CD14-positive monocyte (primary cell): ENCODE results near the gene IMMP2L. TPM values are rescaled to one million over a fixed set of nuclear protein-coding genes. Genes with fewer than 3 reads are reported as not detected.

ENCODE experiments used
- DNase-seq, 3 donors: peaks; one replicate each; pipeline ENCODE4 v3.0.0-alpha.2; 2011 to 2022
- H2AFZ ChIP-seq: 2 replicates; pipeline ENCODE4 v1.6.0; 2012; ENCODE audit warnings: mild to moderate bottlenecking, low read depth, low read length, inconsistent platforms; ENCODE audit not compliant: insufficient read depth, poor library complexity, severe bottlenecking
- H3K27ac ChIP-seq, 2 donors: 1 replicate in 1 of 2; 2 replicates in 1 of 2; pipeline ENCODE4 v1.5.1; 2012 to 2013; ENCODE audit warnings: low read length in 2 of 2, control low read depth in 1 of 2, inconsistent platforms in 1 of 2, low read depth in 1 of 2, mild to moderate bottlenecking in 1 of 2
- H3K27me3 ChIP-seq, 2 donors: one replicate each; pipeline versions ENCODE4 v1.6.0 to v1.6.1; 2011 to 2013; ENCODE audit warnings: low read length in 2 of 2; ENCODE audit not compliant: control insufficient read depth in 2 of 2, insufficient read depth in 2 of 2
- H3K36me3 ChIP-seq, 2 donors: replicated peaks in 1 of 2; 1 replicate in 1 of 2; 2 replicates in 1 of 2; pipeline versions ENCODE4 v1.5.1 to v1.6.1; 2012 to 2013; ENCODE audit warnings: low read length in 2 of 2, control low read depth in 1 of 2, inconsistent platforms in 1 of 2, mild to moderate bottlenecking in 1 of 2; ENCODE audit not compliant: insufficient read depth in 2 of 2, control insufficient read depth in 1 of 2
- H3K4me1 ChIP-seq, 2 donors: 1 replicate in 1 of 2; 2 replicates in 1 of 2; pipeline versions ENCODE4 v1.5.1 to v1.6.1; 2012 to 2013; ENCODE audit warnings: low read length in 2 of 2, control low read depth in 1 of 2, inconsistent platforms in 1 of 2, mild to moderate bottlenecking in 1 of 2, moderate library complexity in 1 of 2; ENCODE audit not compliant: insufficient read depth in 2 of 2, control insufficient read depth in 1 of 2
- H3K4me2 ChIP-seq: replicated peaks from 2 replicates; pipeline ENCODE3; 2012; ENCODE audit warnings: low read length, moderate library complexity, mild to moderate bottlenecking; ENCODE audit not compliant: poor library complexity, severe bottlenecking; ENCODE audit errors: extremely low read depth
- H3K4me3 ChIP-seq, 3 experiments: fragments of 200-600 bp in 1 of 3; sonication (generic) in 1 of 3; replicated peaks in 1 of 3; 1 replicate in 2 of 3; 2 replicates in 1 of 3; pipeline ENCODE4 v1.5.1; 2011 to 2013; ENCODE audit warnings: low read length in 3 of 3, mild to moderate bottlenecking in 3 of 3, control low read depth in 2 of 3, low read depth in 2 of 3, inconsistent platforms in 1 of 3, moderate library complexity in 1 of 3
- H3K79me2 ChIP-seq: 2 replicates; pipeline ENCODE4 v1.6.0; 2012; ENCODE audit warnings: mild to moderate bottlenecking, control low read depth, inconsistent platforms, low read length, moderate library complexity; ENCODE audit not compliant: insufficient read depth
- H3K9ac ChIP-seq: 2 replicates; pipeline ENCODE4 v1.6.0; 2017; ENCODE audit warnings: low read length, mild to moderate bottlenecking; ENCODE audit not compliant: insufficient read depth, poor library complexity, severe bottlenecking
- H3K9me3 ChIP-seq, 2 donors: replicated peaks in 1 of 2; 1 replicate in 1 of 2; 2 replicates in 1 of 2; pipeline versions ENCODE4 v1.5.1 to v1.6.1; 2012 to 2013; ENCODE audit warnings: low read length in 2 of 2, control low read depth in 1 of 2; ENCODE audit not compliant: control insufficient read depth in 1 of 2, insufficient read depth in 1 of 2
- H4K20me1 ChIP-seq: 2 replicates; pipeline ENCODE4 v1.6.0; 2012; ENCODE audit warnings: mild to moderate bottlenecking, low read length, control low read depth, moderate library complexity; ENCODE audit not compliant: insufficient read depth
- H3K27ac Mint-ChIP-seq, 7 donors: one replicate each; pipeline ENCODE4 v1.8.0; 2020; ENCODE audit warnings: mild to moderate bottlenecking in 7 of 7, mixed read lengths in 7 of 7, moderate library complexity in 6 of 7, inconsistent platforms in 2 of 7
- H3K27me3 Mint-ChIP-seq, 3 donors: one replicate each; pipeline ENCODE4 v1.8.0; 2021 to 2022; ENCODE audit warnings: low read depth in 3 of 3, mild to moderate bottlenecking in 3 of 3, mixed read lengths in 3 of 3, moderate library complexity in 3 of 3, inconsistent platforms in 1 of 3
- H3K36me3 Mint-ChIP-seq, 2 donors: one replicate each; pipeline ENCODE4 v1.8.0; 2020; ENCODE audit warnings: mixed read lengths in 2 of 2, inconsistent platforms in 1 of 2, mild to moderate bottlenecking in 1 of 2
- H3K4me1 Mint-ChIP-seq: one replicate; pipeline ENCODE4 v1.8.0; 2020; ENCODE audit warnings: mild to moderate bottlenecking, mixed read lengths
- H3K4me3 Mint-ChIP-seq, 2 donors: one replicate each; pipeline ENCODE4 v1.8.0; 2020; ENCODE audit warnings: mild to moderate bottlenecking in 2 of 2, mixed read lengths in 2 of 2, moderate library complexity in 1 of 2
- H3K9me3 Mint-ChIP-seq, 7 donors: one replicate each; pipeline ENCODE4 v1.8.0; 2020 to 2022; ENCODE audit warnings: mixed read lengths in 7 of 7, mild to moderate bottlenecking in 6 of 7, moderate library complexity in 6 of 7, inconsistent platforms in 2 of 7
- WGBS: methylation state at CpG from one replicate; pipeline ENCODE4 v1.1.5; 2013; ENCODE audit warnings: missing lambda C conversion rate; ENCODE audit not compliant: insufficient coverage; 5-methylcytosine and 5-hydroxymethylcytosine counted together
- intact Hi-C, 2 donors: fragments of 100-400 bp; cut with micrococcal nuclease; formaldehyde crosslinking; loops; one replicate each; pipeline versions ENCODE4 v1.15.0 to v1.15.1; 2023
- polyA plus RNA-seq, 3 donors: library from polyadenylated mRNA; depleted of rRNA in 1 of 3; unstranded in 2 of 3; stranded (reverse) in 1 of 3; fragments of 300-500 nt in 2 of 3; fragments of >200 nt in 1 of 3; fragmentation: Illumina TruSeq in 2 of 3; gene quantifications; 1 replicate in 2 of 3; 2 replicates in 1 of 3; pipeline ENCODE4 v1.2.3, GENCODE V29; 2012 to 2021
- TF ChIP-seq, protein P1 (sequence below): fragments of 200-600 bp; IDR thresholded peaks from one replicate; pipeline ENCODE4 v1.8.0; 2022; ENCODE audit warnings: antibody characterized with exemption, mild to moderate bottlenecking

Gene IMMP2L
- polyA plus RNA-seq, 3 donors, result 1.9 to 6.4 (median 6.2) TPM

GRCh38 chr7:110890101-110890500 is 672.2 kb downstream of the IMMP2L start:
- no peak overlapping the region for H3K27ac ChIP-seq
- H3K36me3 ChIP-seq, result no peaks in the 10 kb centered on the region
- no peak overlapping the region for H3K4me3 ChIP-seq
- Mint-ChIP-seq H3K9me3 (peaks cover 0 to 7% (median 2%) of the 10 kb centered on the region in 7 donors), H3K4me1 (no peaks in the 10 kb centered on the region), H3K4me3 (no peak overlapping the region), H3K27ac (no peak overlapping the region), H3K27me3 (no peaks in the 10 kb centered on the region), H3K36me3 (no peaks in the 10 kb centered on the region)
- WGBS, result 80% methylated on average over 1 of the region's 4 CpGs
- TF ChIP-seq, protein P1, sequence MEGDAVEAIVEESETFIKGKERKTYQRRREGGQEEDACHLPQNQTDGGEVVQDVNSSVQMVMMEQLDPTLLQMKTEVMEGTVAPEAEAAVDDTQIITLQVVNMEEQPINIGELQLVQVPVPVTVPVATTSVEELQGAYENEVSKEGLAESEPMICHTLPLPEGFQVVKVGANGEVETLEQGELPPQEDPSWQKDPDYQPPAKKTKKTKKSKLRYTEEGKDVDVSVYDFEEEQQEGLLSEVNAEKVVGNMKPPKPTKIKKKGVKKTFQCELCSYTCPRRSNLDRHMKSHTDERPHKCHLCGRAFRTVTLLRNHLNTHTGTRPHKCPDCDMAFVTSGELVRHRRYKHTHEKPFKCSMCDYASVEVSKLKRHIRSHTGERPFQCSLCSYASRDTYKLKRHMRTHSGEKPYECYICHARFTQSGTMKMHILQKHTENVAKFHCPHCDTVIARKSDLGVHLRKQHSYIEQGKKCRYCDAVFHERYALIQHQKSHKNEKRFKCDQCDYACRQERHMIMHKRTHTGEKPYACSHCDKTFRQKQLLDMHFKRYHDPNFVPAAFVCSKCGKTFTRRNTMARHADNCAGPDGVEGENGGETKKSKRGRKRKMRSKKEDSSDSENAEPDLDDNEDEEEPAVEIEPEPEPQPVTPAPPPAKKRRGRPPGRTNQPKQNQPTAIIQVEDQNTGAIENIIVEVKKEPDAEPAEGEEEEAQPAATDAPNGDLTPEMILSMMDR, result no peak
- intact Hi-C loops, result no loop called here
- H2AFZ ChIP-seq, result no peak overlapping the region
- H3K4me1 ChIP-seq, result no peaks in the 10 kb centered on the region
- H3K27me3 ChIP-seq, result no peaks in the 10 kb centered on the region
- DNase-seq, result no peak
- H3K9me3 ChIP-seq, result no peaks in the 10 kb centered on the region
- H3K9ac ChIP-seq, result no peak overlapping the region
- H3K4me2 ChIP-seq, result no peak overlapping the region
- no peaks in the 10 kb centered on the region for H3K79me2 ChIP-seq
- no peaks in the 10 kb centered on the region for H4K20me1 ChIP-seq

GRCh38 chr7:110889335-110889734 is 673.0 kb downstream of the IMMP2L start:
- H3K36me3 ChIP-seq, result no peaks in the 10 kb centered on the region
- no peak overlapping the region for H3K9ac ChIP-seq
- Mint-ChIP-seq H3K27ac (no peak overlapping the region), H3K4me1 (no peaks in the 10 kb centered on the region), H3K4me3 (no peak overlapping the region), H3K36me3 (no peaks in the 10 kb centered on the region), H3K27me3 (no peaks in the 10 kb centered on the region), H3K9me3 (peaks cover 0 to 7% (median 0%) of the 10 kb centered on the region in 7 donors)
- WGBS, result 92% methylated on average over 3 of the region's 6 CpGs
- no peaks in the 10 kb centered on the region for H3K79me2 ChIP-seq
- no peak overlapping the region for H2AFZ ChIP-seq
- H3K27me3 ChIP-seq, result no peaks in the 10 kb centered on the region
- no peak overlapping the region for H3K4me3 ChIP-seq
- H3K9me3 ChIP-seq, result no peaks in the 10 kb centered on the region
- no peak overlapping the region for H3K4me2 ChIP-seq
- intact Hi-C loops, result no loop called here
- H3K27ac ChIP-seq, result no peak overlapping the region
- H3K4me1 ChIP-seq, result no peaks in the 10 kb centered on the region
- H4K20me1 ChIP-seq, result no peaks in the 10 kb centered on the region
- TF ChIP-seq, protein P1, result no peak
- DNase-seq, result no peak
